Measurements from ENCODE around the gene SMURF2.

The SMURF2 gene

DNA sequence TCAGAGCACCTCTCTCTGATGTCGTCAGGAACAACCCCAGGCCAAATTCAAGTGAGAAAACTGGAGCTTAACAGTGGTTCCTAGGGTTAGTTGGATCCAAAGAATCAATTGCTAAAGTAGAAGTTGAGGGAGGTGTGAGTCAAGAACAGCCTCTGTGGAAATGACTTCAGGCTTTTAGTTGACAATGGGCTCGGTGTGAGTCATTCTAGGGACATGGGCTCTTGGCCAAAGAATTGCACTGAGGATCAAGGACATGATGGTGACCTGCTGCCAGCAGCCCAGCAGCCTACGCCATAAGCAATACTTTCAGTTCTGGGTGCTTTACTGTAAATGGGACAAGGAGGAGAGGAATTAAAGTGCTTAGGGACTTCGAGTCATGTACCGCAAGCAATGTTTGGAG lies 32.1 kb upstream of the SMURF2 start:
- no peak overlapping the region for H3K4me3 ChIP-seq (ENCODE audit: low read length)
- TF ChIP-seq, protein P1, sequence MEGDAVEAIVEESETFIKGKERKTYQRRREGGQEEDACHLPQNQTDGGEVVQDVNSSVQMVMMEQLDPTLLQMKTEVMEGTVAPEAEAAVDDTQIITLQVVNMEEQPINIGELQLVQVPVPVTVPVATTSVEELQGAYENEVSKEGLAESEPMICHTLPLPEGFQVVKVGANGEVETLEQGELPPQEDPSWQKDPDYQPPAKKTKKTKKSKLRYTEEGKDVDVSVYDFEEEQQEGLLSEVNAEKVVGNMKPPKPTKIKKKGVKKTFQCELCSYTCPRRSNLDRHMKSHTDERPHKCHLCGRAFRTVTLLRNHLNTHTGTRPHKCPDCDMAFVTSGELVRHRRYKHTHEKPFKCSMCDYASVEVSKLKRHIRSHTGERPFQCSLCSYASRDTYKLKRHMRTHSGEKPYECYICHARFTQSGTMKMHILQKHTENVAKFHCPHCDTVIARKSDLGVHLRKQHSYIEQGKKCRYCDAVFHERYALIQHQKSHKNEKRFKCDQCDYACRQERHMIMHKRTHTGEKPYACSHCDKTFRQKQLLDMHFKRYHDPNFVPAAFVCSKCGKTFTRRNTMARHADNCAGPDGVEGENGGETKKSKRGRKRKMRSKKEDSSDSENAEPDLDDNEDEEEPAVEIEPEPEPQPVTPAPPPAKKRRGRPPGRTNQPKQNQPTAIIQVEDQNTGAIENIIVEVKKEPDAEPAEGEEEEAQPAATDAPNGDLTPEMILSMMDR (conservative IDR thresholded peaks at IDR 0.05; ENCODE audit: low read depth, low read length) = no peak
- peak; percentile 73 for DNase-seq (ENCODE audit: low read depth)

DNA sequence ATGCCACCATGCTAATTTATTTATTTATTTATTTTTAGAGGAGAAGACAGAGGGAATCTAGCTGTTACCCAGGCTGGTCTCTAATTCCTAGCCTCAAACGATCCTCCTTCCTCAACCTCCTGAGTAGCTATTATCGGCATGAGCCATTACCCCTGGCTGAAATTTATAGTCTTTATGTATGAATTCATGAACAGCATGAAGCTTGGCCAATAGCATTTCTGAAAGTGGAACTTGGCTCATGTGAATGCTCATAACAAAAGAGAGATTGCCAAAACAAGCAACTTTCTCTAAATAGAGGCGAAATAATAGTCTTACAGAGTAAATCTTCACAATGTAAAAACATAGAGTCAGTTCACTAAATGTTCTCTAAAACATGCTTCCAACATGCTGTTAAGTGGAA lies 30.1 kb upstream of the SMURF2 start:
- H3K4me3 ChIP-seq (ENCODE audit: low read length) = no peak overlapping the region
- TF ChIP-seq, protein P1 (conservative IDR thresholded peaks at IDR 0.05; ENCODE audit: low read depth, low read length) = no peak
- DNase-seq (ENCODE audit: low read depth) = no peak

DNA sequence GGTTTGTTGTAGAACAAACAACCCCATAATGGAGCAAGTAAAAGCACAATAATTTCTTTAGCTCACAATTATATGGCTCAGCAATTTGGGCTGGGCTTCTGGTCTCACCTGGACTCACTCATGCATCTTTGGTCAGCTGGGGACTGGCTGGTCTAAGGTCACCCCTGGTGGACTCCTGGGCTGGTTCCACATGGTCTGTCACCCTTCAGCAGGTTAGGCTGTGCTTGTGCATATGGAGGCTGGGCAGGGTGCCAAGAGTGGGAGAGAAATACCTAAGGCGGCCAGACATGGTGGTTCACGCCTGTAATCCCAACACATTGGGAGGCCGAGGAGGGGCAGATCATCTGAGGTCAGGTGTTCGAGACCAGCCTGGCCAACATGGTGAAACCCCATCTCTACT lies 27.0 kb upstream of the SMURF2 start:
- no peak for DNase-seq (ENCODE audit: low read depth)
- TF ChIP-seq, protein P1 (conservative IDR thresholded peaks at IDR 0.05; ENCODE audit: low read depth, low read length) = no peak
- no peak overlapping the region for H3K4me3 ChIP-seq (ENCODE audit: low read length)

DNA sequence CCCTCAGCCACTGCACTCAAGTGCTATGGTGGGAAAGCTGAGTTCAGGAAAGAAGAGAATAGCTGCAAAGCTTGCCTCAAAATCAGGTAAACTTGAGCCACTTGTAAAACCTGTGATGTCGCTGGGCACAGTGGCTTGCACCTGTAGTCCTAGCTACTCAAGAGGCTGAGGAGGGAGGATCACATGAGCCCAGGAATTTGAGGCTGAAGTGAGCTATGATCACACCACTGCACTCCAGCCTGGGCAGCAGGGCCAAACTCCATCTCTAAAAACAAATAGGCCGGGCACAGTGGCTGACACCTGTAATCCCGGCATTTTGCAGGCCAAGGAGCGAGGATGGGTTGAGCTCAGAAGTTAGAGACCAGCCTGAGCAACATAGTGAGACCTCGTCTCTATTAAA lies 26.4 kb upstream of the SMURF2 start:
- TF ChIP-seq, protein P1 (conservative IDR thresholded peaks at IDR 0.05; ENCODE audit: low read depth, low read length) = no peak
- no peak for DNase-seq (ENCODE audit: low read depth)

DNA sequence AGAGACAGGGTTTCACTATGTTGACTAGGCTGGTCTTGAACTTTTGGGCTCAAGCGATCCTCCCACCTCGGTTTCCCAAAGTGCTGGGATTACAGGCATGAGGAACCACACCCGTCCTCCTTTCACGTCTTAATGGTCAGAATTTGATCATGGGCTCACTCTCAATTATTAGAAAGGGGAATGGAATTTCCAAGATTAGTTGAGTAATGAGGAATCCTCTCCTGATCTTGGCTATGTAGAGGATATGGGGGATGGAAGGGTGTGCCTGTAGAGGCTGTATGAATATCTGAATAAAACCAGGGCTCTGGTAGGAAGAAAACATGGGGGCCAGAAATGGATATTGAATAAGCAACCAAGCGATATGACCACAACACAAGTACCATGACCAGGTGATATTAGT lies 25.9 kb upstream of the SMURF2 start:
- TF ChIP-seq, protein P1 (conservative IDR thresholded peaks at IDR 0.05; ENCODE audit: low read depth, low read length) = no peak
- DNase-seq (ENCODE audit: low read depth) = no peak
- no peak overlapping the region for H3K4me3 ChIP-seq (ENCODE audit: low read length)

More for the DNA sequence above, 26.4 kb upstream of the SMURF2 start:
- no peak overlapping the region for H3K4me3 ChIP-seq (ENCODE audit: low read length)

DNA sequence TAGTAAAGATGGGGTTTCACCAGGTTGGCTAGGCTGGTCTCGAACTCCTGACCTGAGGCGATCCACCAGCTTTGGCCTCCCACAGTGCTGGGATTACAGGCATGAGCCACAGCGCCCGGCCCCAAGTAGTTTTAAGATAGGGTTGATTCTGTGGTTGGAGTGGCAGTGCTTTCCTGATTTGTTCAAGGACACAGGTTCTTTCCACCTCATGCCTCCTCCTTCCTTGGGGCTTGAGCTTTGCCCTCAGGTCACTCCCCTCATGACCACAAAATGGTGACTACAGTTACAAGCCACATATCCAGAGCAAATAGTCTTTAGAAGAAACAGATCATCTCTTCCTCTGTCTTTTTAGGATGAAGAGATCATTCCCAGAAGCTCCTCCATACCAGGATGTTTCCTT lies 25.3 kb upstream of the SMURF2 start:
- no peak overlapping the region for H3K4me3 ChIP-seq (ENCODE audit: low read length)
- TF ChIP-seq, protein P1 (conservative IDR thresholded peaks at IDR 0.05; ENCODE audit: low read depth, low read length) = no peak
- DNase-seq (ENCODE audit: low read depth) = no peak

DNA sequence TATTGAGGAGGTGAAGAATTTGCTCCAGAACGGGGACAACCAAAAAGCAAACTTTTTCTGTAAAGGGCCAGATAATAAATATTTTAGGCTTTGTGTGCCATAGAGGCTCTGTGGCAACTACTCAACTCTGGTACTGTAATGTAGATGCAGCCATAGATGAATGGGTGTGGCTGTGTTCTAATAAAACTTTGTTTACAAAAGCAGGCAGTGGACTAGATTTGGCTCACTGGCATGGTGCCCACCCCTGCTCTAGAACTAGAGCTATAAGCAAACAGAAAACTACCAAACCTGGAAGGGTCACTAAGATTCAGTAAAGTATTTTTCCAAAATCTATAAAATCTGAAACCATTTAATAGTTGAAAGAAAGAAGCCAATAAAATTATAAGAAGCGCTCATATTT lies 24.6 kb upstream of the SMURF2 start:
- TF ChIP-seq, protein P1 (conservative IDR thresholded peaks at IDR 0.05; ENCODE audit: low read depth, low read length) = no peak
- no peak overlapping the region for H3K4me3 ChIP-seq (ENCODE audit: low read length)
- DNase-seq (ENCODE audit: low read depth) = no peak

Data from retinal pigment epithelial cell (primary cell).